ENCODE data around the gene CHFR.

Gene CHFR

DNA sequence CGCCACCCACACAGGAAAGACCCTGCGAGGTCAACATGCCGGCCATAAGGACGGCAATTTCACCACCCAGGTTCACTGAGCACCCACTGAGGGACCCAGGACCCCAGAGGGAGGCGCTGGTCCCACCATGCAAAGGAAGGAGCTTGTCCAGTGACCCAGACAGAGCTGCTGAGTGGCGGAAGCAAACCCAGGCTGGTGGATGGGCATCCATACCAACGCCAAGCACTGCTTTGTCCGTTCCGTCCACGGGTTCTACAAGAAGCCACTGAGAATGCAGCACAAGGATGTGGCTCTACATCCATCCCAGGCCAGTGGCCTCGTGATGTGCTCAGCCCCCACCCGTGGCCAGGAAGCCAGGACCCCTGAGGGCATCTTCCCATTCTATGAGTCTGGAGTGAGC is 34.9 kb downstream of the CHFR start:
- H4K8ac ChIP-seq (ENCODE audit: low read depth, low read length), result no peak overlapping the region
- H3K9ac ChIP-seq (ENCODE audit: low read depth, low read length, poor library complexity), result no peak overlapping the region
- no peaks in the 10 kb centered on the region for H3K27me3 ChIP-seq (ENCODE audit: control insufficient read depth in 3 of 3, insufficient read depth in 3 of 3, low read depth in 1 of 3, low read length in 3 of 3)
- DNase-seq (ENCODE audit: low spot score), result no peak
- H2BK120ac ChIP-seq (ENCODE audit: low read depth, low read length), result no peak overlapping the region
- no peak overlapping the region for H2BK5ac ChIP-seq (ENCODE audit: low read length)
- peaks cover 4% of the 10 kb centered on the region for H3K79me1 ChIP-seq (ENCODE audit: low read depth, low read length)
- H2AFZ ChIP-seq (ENCODE audit: low read length), result no peak overlapping the region
- no peak overlapping the region for H3K23ac ChIP-seq (ENCODE audit: low read depth, low read length, poor library complexity)
- peaks cover 40 to 76% of the 10 kb centered on the region in 2 donors for H3K36me3 ChIP-seq (replicated peaks in 1 of 2; ENCODE audit: control insufficient read depth in 2 of 2, insufficient read depth in 2 of 2, low read length in 2 of 2)
- H3K4me3 ChIP-seq (ENCODE audit: low read length in 2 of 2), result no peak overlapping the region
- no peaks in the 10 kb centered on the region for H3K4me1 ChIP-seq (ENCODE audit: control insufficient read depth in 2 of 2, insufficient read depth in 1 of 2, low read depth in 1 of 2, low read length in 2 of 2)
- no peak overlapping the region for H2BK15ac ChIP-seq (ENCODE audit: low read length)
- H3K4me2 ChIP-seq (ENCODE audit: insufficient read depth, low read length, poor library complexity, severe bottlenecking), result no peak overlapping the region
- H2BK12ac ChIP-seq (ENCODE audit: low read length), result no peak overlapping the region
- H3K4ac ChIP-seq (ENCODE audit: low read length), result no peak overlapping the region
- H3K14ac ChIP-seq (ENCODE audit: low read length), result no peak overlapping the region
- no peak overlapping the region for H4K91ac ChIP-seq (ENCODE audit: low read depth, low read length, poor library complexity)
- no peak overlapping the region for H3K27ac ChIP-seq (replicated peaks; ENCODE audit: low read length)
- H3K18ac ChIP-seq (ENCODE audit: low read length), result no peak overlapping the region
- no CpG with 5 or more reads among the region's 12 CpGs for WGBS, 2 donors (ENCODE audit: extremely low coverage in 2 of 2, insufficient read length in 2 of 2, insufficient replicate concordance in 1 of 2)
- H3K9me3 ChIP-seq (replicated peaks in 1 of 2; ENCODE audit: control insufficient read depth in 2 of 2, insufficient read depth in 1 of 2, low read depth in 1 of 2, low read length in 2 of 2), result peaks cover 0 to 2% of the 10 kb centered on the region in 2 donors
- H2AK5ac ChIP-seq (ENCODE audit: low read depth, low read length), result no peak overlapping the region

DNA sequence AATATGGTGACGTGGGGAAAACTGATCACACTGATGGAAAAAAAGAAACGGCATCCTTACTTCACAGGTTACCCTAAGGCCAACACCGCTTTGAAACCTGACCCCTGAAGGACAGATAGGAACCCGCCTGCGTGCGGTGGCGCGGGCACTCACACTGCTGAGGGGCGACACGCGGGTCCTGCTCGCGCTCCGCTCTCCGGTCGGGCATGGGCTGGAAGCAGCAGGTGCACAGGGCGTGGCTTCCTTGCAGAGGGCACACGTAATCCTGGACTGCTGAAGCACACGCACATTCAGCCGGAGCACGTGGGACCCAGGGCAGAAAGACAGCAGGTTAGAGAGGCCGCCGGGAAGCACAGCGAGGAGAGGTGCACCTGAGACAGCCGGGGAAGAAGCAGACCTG is 35.9 kb downstream of the CHFR start:
- no peak overlapping the region for H2AK5ac ChIP-seq (ENCODE audit: low read depth, low read length)
- no peaks in the 10 kb centered on the region for H3K4me1 ChIP-seq (ENCODE audit: control insufficient read depth in 2 of 2, insufficient read depth in 1 of 2, low read depth in 1 of 2, low read length in 2 of 2)
- H3K23ac ChIP-seq (ENCODE audit: low read depth, low read length, poor library complexity), result peak overlapping the region; percentile 98
- H3K4me2 ChIP-seq (ENCODE audit: insufficient read depth, low read length, poor library complexity, severe bottlenecking), result no peak overlapping the region
- H3K4ac ChIP-seq (ENCODE audit: low read length), result no peak overlapping the region
- H3K9me3 ChIP-seq (replicated peaks in 1 of 2; ENCODE audit: control insufficient read depth in 2 of 2, insufficient read depth in 1 of 2, low read depth in 1 of 2, low read length in 2 of 2), result peaks cover 0 to 2% of the 10 kb centered on the region in 2 donors
- no peak overlapping the region for H3K4me3 ChIP-seq (ENCODE audit: low read length in 2 of 2)
- H3K79me1 ChIP-seq (ENCODE audit: low read depth, low read length), result peaks cover 3% of the 10 kb centered on the region
- no peak overlapping the region for H2BK15ac ChIP-seq (ENCODE audit: low read length)
- peaks cover 33 to 76% of the 10 kb centered on the region in 2 donors for H3K36me3 ChIP-seq (replicated peaks in 1 of 2; ENCODE audit: control insufficient read depth in 2 of 2, insufficient read depth in 2 of 2, low read length in 2 of 2)
- no peak overlapping the region for H2AFZ ChIP-seq (ENCODE audit: low read length)
- DNase-seq (ENCODE audit: low spot score), result no peak
- no CpG with 5 or more reads among the region's 25 CpGs for WGBS, 2 donors (ENCODE audit: extremely low coverage in 2 of 2, insufficient read length in 2 of 2, insufficient replicate concordance in 1 of 2)
- H2BK120ac ChIP-seq (ENCODE audit: low read depth, low read length), result no peak overlapping the region
- H3K9ac ChIP-seq (ENCODE audit: low read depth, low read length, poor library complexity), result no peak overlapping the region
- no peak overlapping the region for H4K8ac ChIP-seq (ENCODE audit: low read depth, low read length)
- H2BK5ac ChIP-seq (ENCODE audit: low read length), result no peak overlapping the region
- H3K18ac ChIP-seq (ENCODE audit: low read length), result no peak overlapping the region
- peak overlapping the region; percentile 38 for H3K14ac ChIP-seq (ENCODE audit: low read length)
- H3K27ac ChIP-seq (replicated peaks; ENCODE audit: low read length), result no peak overlapping the region
- H4K91ac ChIP-seq (ENCODE audit: low read depth, low read length, poor library complexity), result no peak overlapping the region
- no peaks in the 10 kb centered on the region for H3K27me3 ChIP-seq (ENCODE audit: control insufficient read depth in 3 of 3, insufficient read depth in 3 of 3, low read depth in 1 of 3, low read length in 3 of 3)
- no peak overlapping the region for H2BK12ac ChIP-seq (ENCODE audit: low read length)

DNA sequence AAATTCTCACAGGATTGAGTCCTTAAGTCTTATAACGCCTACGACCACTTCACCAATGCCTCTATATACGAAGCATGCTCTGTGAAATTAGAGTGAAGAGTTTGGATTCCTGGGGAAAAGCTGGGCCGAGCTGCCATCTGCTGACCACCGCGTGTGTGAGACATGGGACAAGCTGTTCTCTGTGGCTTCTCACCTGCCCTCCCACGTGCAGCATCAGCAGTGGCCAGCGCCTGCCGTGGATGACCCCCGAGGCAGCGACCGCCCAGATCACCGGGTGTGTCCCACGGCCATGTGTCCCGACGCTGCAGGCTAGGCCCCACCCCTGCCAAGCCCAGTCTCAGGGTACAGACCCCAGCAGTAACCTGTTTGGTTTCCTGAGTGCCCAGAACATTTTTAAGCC is 37.1 kb downstream of the CHFR start:
- Histone ChIP-seq H3K27ac (replicated peaks; ENCODE audit: low read length) (no peak overlapping the region), H3K4me2 (ENCODE audit: insufficient read depth, low read length, poor library complexity, severe bottlenecking) (no peak overlapping the region), H2BK12ac (ENCODE audit: low read length) (no peak overlapping the region), H4K8ac (ENCODE audit: low read depth, low read length) (no peak overlapping the region), H3K4me1 (ENCODE audit: control insufficient read depth in 2 of 2, insufficient read depth in 1 of 2, low read depth in 1 of 2, low read length in 2 of 2) (no peaks in the 10 kb centered on the region), H2BK120ac (ENCODE audit: low read depth, low read length) (no peak overlapping the region), H2BK15ac (ENCODE audit: low read length) (no peak overlapping the region), H3K4me3 (ENCODE audit: low read length in 2 of 2) (no peak overlapping the region), H2AFZ (ENCODE audit: low read length) (no peak overlapping the region), H3K9me3 (replicated peaks in 1 of 2; ENCODE audit: control insufficient read depth in 2 of 2, insufficient read depth in 1 of 2, low read depth in 1 of 2, low read length in 2 of 2) (peaks cover 0 to 2% of the 10 kb centered on the region in 2 donors), H3K79me1 (ENCODE audit: low read depth, low read length) (peaks cover 2% of the 10 kb centered on the region), H2AK5ac (ENCODE audit: low read depth, low read length) (no peak overlapping the region), H3K18ac (ENCODE audit: low read length) (no peak overlapping the region), H3K23ac (ENCODE audit: low read depth, low read length, poor library complexity) (no peak overlapping the region), H3K9ac (ENCODE audit: low read depth, low read length, poor library complexity) (no peak overlapping the region), H2BK5ac (ENCODE audit: low read length) (no peak overlapping the region), H3K14ac (ENCODE audit: low read length) (no peak overlapping the region), H3K4ac (ENCODE audit: low read length) (no peak overlapping the region), H4K91ac (ENCODE audit: low read depth, low read length, poor library complexity) (no peak overlapping the region), H3K36me3 (replicated peaks in 1 of 2; ENCODE audit: control insufficient read depth in 2 of 2, insufficient read depth in 2 of 2, low read length in 2 of 2) (peaks cover 29 to 72% of the 10 kb centered on the region in 2 donors), H3K27me3 (ENCODE audit: control insufficient read depth in 3 of 3, insufficient read depth in 3 of 3, low read depth in 1 of 3, low read length in 3 of 3) (no peaks in the 10 kb centered on the region)
- DNase-seq (ENCODE audit: low spot score), result no peak
- no CpG with 5 or more reads among the region's 16 CpGs for WGBS, 2 donors (ENCODE audit: extremely low coverage in 2 of 2, insufficient read length in 2 of 2, insufficient replicate concordance in 1 of 2)

DNA sequence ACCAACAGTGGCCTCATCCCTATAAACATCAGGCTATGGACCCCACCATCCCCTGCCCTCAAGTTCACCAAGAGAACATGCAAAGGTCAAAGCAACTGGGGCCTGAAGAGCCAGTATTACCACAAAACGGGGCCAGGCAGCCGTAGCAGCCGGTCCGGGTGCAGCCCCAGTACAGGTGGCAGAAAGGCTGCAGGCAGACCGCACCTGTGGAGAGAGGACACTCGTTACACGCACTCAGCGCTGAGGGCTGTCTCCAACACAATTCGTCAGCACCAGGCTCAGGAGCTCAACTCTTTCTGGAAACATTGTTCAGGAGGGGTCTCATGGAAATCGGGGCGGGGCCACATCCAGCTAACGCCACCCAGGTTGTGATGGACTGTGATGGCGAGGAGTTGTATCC is 38.9 kb downstream of the CHFR start:
- whole genome bisulfite sequencing, 2 donors (ENCODE audit: extremely low coverage in 2 of 2, insufficient read length in 2 of 2, insufficient replicate concordance in 1 of 2), result no CpG with 5 or more reads among the region's 13 CpGs
- Histone ChIP-seq H2BK120ac (ENCODE audit: low read depth, low read length) (no peak overlapping the region), H2AK5ac (ENCODE audit: low read depth, low read length) (no peak overlapping the region), H3K4me2 (ENCODE audit: insufficient read depth, low read length, poor library complexity, severe bottlenecking) (no peak overlapping the region), H2BK12ac (ENCODE audit: low read length) (no peak overlapping the region), H3K4ac (ENCODE audit: low read length) (no peak overlapping the region), H2BK15ac (ENCODE audit: low read length) (no peak overlapping the region), H3K27me3 (ENCODE audit: control insufficient read depth in 3 of 3, insufficient read depth in 3 of 3, low read depth in 1 of 3, low read length in 3 of 3) (no peaks in the 10 kb centered on the region), H3K4me3 (ENCODE audit: low read length in 2 of 2) (no peak overlapping the region), H4K8ac (ENCODE audit: low read depth, low read length) (no peak overlapping the region), H3K4me1 (ENCODE audit: control insufficient read depth in 2 of 2, insufficient read depth in 1 of 2, low read depth in 1 of 2, low read length in 2 of 2) (no peaks in the 10 kb centered on the region), H3K27ac (replicated peaks; ENCODE audit: low read length) (no peak overlapping the region), H3K79me1 (ENCODE audit: low read depth, low read length) (peaks cover 2% of the 10 kb centered on the region), H2AFZ (ENCODE audit: low read length) (no peak overlapping the region), H2BK5ac (ENCODE audit: low read length) (no peak overlapping the region), H3K18ac (ENCODE audit: low read length) (no peak overlapping the region), H4K91ac (ENCODE audit: low read depth, low read length, poor library complexity) (no peak overlapping the region), H3K9ac (ENCODE audit: low read depth, low read length, poor library complexity) (no peak overlapping the region), H3K14ac (ENCODE audit: low read length) (no peak overlapping the region), H3K36me3 (replicated peaks in 1 of 2; ENCODE audit: control insufficient read depth in 2 of 2, insufficient read depth in 2 of 2, low read length in 2 of 2) (peaks cover 24 to 62% of the 10 kb centered on the region in 2 donors), H3K23ac (ENCODE audit: low read depth, low read length, poor library complexity) (no peak overlapping the region), H3K9me3 (replicated peaks in 1 of 2; ENCODE audit: control insufficient read depth in 2 of 2, insufficient read depth in 1 of 2, low read depth in 1 of 2, low read length in 2 of 2) (peaks cover 0 to 2% of the 10 kb centered on the region in 2 donors)
- no peak for DNase-seq (ENCODE audit: low spot score)
